Memory B cell (primary cell): ENCODE data around the gene CCDC192.
"Not testable (repeated sequence)": the region's sequence is repeated elsewhere in the genome, so short reads cannot be mapped to it uniquely, and the experiment has no call there.

Experiments
- ATAC-seq: fragments of 150-1000 bp; cut with Tn5 transposase; 2 replicates; pipeline ENCODE4 v1.10.0; 2021; ENCODE audit warnings: low read depth, mild to moderate bottlenecking, moderate library complexity
- DNase-seq, 2 donors: peaks; one replicate each; pipeline ENCODE4 v3.0.0; 2022; ENCODE audit warnings: low spot score in 2 of 2
- H3K27ac Mint-ChIP-seq: one replicate; pipeline ENCODE4 v1.8.0; 2022; ENCODE audit warnings: mild to moderate bottlenecking, moderate library complexity, mixed read lengths
- H3K27me3 Mint-ChIP-seq: one replicate; pipeline ENCODE4 v1.8.0; 2022; ENCODE audit warnings: mixed read lengths
- H3K36me3 Mint-ChIP-seq: one replicate; pipeline ENCODE4 v1.8.0; 2022; ENCODE audit warnings: mild to moderate bottlenecking, mixed read lengths
- H3K4me1 Mint-ChIP-seq: one replicate; pipeline ENCODE4 v1.8.0; 2022; ENCODE audit warnings: mixed read lengths
- H3K4me3 Mint-ChIP-seq: one replicate; pipeline ENCODE4 v1.8.0; 2022; ENCODE audit warnings: mild to moderate bottlenecking, moderate library complexity, mixed read lengths
- H3K9me3 Mint-ChIP-seq: one replicate; pipeline ENCODE4 v1.8.0; 2022; ENCODE audit warnings: mixed read lengths

Gene CCDC192

GRCh38 chr5:127718181-127718580 lies 15.0 kb downstream of the CCDC192 start:
- no peak for DNase-seq
- Mint-ChIP-seq H3K36me3 (no peaks in the 10 kb centered on the region), H3K4me1 (no peaks in the 10 kb centered on the region), H3K9me3 (peaks cover 10% of the 10 kb centered on the region), H3K27me3 (no peaks in the 10 kb centered on the region), H3K27ac (no peak overlapping the region), H3K4me3 (no peak overlapping the region)
- ATAC-seq = no peak

GRCh38 chr5:127723571-127723970 lies 20.4 kb downstream of the CCDC192 start:
- H3K4me3 Mint-ChIP-seq = no peak overlapping the region
- DNase-seq (no peak), ATAC-seq (no peak)
- peaks cover 10% of the 10 kb centered on the region for H3K9me3 Mint-ChIP-seq
- H3K27me3 Mint-ChIP-seq = peaks cover 2% of the 10 kb centered on the region
- H3K36me3 Mint-ChIP-seq = no peaks in the 10 kb centered on the region
- H3K4me1 Mint-ChIP-seq = no peaks in the 10 kb centered on the region
- no peak overlapping the region for H3K27ac Mint-ChIP-seq

DNA sequence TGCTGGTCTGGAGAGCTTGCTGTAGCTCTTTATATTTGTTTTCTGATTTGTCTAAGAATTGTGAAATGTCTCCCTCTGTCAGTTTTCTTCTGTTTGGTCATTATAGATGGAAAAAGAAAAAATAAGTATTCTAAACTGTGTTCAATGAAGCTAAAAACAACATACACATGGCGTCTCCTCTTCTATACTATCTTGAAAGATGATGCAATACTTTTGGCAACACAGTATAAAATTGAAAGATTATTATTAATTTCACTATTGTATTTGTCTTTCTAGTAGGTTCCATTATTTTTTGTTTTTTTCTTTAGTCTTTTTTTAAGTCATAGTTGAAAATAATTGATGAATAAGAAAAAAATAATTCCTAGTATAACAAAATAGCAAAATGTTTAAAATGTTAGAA lies 22.5 kb downstream of the CCDC192 start:
- Mint-ChIP-seq H3K9me3 (peaks cover 9% of the 10 kb centered on the region), H3K27ac (no peak overlapping the region), H3K36me3 (no peaks in the 10 kb centered on the region), H3K4me1 (no peaks in the 10 kb centered on the region), H3K4me3 (no peak overlapping the region), H3K27me3 (peaks cover 2% of the 10 kb centered on the region)
- DNase-seq = no peak
- no peak for ATAC-seq

DNA sequence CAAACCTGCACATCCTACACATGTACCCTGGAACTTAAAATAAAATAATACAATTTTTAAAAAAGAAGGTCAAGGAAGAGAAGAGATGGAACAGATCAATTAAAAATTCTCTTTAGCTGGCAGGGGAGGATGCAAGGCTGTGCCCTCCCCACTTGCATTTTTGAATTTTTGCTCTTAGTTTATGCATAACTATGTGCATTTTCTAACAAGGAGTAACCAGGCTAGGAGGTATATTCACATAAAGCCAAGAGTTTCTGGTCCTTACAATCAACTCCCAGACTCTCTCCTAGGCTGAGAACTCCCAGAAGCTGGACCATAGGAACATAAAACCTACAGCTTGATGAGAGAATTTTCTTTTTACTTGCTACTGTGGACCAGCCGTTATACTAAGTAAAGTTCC lies 29.8 kb downstream of the CCDC192 start:
- no peaks in the 10 kb centered on the region for H3K36me3 Mint-ChIP-seq
- ATAC-seq (no peak), DNase-seq (no peak)
- no peak overlapping the region for H3K27ac Mint-ChIP-seq
- no peaks in the 10 kb centered on the region for H3K4me1 Mint-ChIP-seq
- H3K27me3 Mint-ChIP-seq = no peaks in the 10 kb centered on the region
- H3K9me3 Mint-ChIP-seq = peaks cover 8% of the 10 kb centered on the region
- H3K4me3 Mint-ChIP-seq = no peak overlapping the region

DNA sequence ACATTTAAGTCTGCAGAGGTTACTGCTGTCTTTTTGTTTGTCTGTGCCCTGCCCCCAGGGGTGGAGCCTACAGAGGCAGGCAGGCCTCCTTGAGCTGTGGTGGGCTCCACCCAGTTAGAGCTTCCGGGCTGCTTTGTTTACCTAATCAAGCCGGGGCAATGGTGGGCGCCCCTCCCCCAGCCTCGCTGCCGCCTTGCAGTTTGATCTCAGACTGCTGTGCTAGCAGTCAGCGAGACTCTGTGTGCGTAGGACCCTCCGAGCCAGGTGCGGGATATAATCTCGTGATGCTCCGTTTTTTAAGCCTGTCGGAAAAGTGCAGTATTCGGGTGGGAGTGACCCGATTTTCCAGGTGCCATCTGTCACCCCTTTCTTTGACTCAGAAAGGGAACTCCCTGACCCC lies 36.2 kb downstream of the CCDC192 start:
- not testable (repeated sequence) for H3K36me3 Mint-ChIP-seq, DNase-seq, H3K27me3 Mint-ChIP-seq, H3K27ac Mint-ChIP-seq, H3K4me3 Mint-ChIP-seq, H3K9me3 Mint-ChIP-seq, H3K4me1 Mint-ChIP-seq, ATAC-seq

DNA sequence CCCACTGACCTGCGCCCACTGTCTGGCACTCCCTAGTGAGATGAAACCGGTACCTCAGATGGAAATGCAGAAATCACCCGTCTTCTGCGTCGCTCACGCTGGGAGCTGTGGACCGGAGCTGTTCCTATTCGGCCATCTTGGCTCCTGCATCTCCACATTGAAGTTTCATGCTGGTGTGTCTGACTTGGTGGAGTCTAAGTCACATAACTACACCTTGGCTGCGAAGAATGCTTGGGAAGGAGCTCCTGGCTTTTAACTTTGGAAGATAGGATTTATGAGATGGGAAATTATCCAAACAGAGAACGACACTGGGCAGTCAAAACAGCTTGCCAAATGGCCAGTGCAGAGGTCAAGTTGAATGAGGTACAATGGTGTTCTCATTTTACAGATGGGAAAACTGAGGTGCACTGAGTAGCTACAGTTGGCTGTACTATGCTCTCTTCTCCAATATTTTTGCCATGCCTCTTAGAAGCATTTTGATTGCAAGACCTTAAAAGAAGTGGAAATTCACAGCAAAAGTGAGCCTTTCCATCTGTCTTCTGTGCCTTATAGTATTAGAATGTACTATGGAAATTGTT lies 36.7 kb downstream of the CCDC192 start:
- Mint-ChIP-seq H3K4me3 (no peak overlapping the region), H3K4me1 (no peaks in the 10 kb centered on the region), H3K36me3 (peaks cover 1% of the 10 kb centered on the region), H3K9me3 (peaks cover 3% of the 10 kb centered on the region), H3K27ac (no peak overlapping the region), H3K27me3 (peaks cover 4% of the 10 kb centered on the region)
- no peak for DNase-seq
- no peak for ATAC-seq

GRCh38 chr5:127741412-127741811 lies 38.2 kb downstream of the CCDC192 start:
- no peaks in the 10 kb centered on the region for H3K4me1 Mint-ChIP-seq
- H3K4me3 Mint-ChIP-seq = no peak overlapping the region
- H3K27ac Mint-ChIP-seq = no peak overlapping the region
- ATAC-seq (no peak), DNase-seq (no peak)
- peaks cover 3% of the 10 kb centered on the region for H3K9me3 Mint-ChIP-seq
- peaks cover 1% of the 10 kb centered on the region for H3K36me3 Mint-ChIP-seq
- H3K27me3 Mint-ChIP-seq = peaks cover 4% of the 10 kb centered on the region

DNA sequence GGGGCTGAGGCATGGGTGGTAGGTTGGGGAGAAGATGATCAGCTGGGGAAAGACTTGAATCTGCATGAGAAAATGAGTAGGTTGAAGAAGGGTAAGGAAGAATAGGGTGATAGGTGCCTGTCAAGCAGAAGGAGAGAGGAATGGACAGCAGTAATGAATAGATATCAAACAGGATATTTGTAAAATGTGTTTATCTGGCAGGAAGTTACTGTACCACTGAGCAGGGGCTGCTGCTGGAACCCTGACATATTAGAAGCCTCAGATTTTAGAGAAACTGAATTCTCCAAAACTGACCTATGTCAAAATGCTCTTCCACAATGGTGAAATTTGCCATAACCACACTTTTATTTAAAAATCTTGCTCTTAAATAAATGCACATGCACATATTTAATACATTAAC lies 41.0 kb downstream of the CCDC192 start:
- no peak for ATAC-seq
- Mint-ChIP-seq H3K27me3 (peaks cover 2% of the 10 kb centered on the region), H3K9me3 (no peaks in the 10 kb centered on the region), H3K36me3 (no peaks in the 10 kb centered on the region), H3K4me1 (no peaks in the 10 kb centered on the region), H3K4me3 (no peak overlapping the region), H3K27ac (no peak overlapping the region)
- DNase-seq = no peak

GRCh38 chr5:127746756-127747155 lies 43.6 kb downstream of the CCDC192 start:
- Mint-ChIP-seq H3K9me3 (no peaks in the 10 kb centered on the region), H3K27ac (no peak overlapping the region), H3K36me3 (no peaks in the 10 kb centered on the region), H3K27me3 (no peaks in the 10 kb centered on the region), H3K4me1 (no peaks in the 10 kb centered on the region), H3K4me3 (no peak overlapping the region)
- no peak for ATAC-seq
- DNase-seq = no peak

- DNase-seq, H3K9me3 Mint-ChIP-seq: not testable (repeated sequence)
Observed at GRCh38 chr5:127752503-127753265, 49.5 kb downstream of the CCDC192 start.

DNA sequence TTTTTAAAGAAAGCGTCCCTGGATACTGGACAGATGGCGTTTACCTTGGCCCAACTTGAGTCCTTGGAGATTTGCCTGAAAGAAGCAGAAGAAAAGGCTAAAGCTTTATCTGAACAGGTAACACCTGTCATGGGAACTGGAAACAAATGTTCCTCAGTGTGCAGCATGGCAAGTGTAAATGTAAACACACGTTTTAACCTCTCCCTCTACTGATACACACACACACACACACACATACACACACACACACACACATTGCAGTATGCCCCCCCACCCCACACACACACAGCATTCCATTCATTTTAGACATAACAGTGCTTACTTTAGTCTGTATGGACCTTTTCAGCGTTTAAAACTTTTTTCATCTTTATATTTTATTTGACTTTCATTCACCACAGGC lies 51.1 kb downstream of the CCDC192 start:
- ATAC-seq = no peak
- Mint-ChIP-seq H3K27ac (no peak overlapping the region), H3K4me1 (no peaks in the 10 kb centered on the region), H3K36me3 (no peaks in the 10 kb centered on the region), H3K4me3 (no peak overlapping the region), H3K9me3 (no peaks in the 10 kb centered on the region), H3K27me3 (peaks cover 2% of the 10 kb centered on the region)
- DNase-seq = no peak

More at GRCh38 chr5:127752503-127753265, 49.5 kb downstream of the CCDC192 start:
- not testable (repeated sequence) for H3K4me3 Mint-ChIP-seq, ATAC-seq, H3K27ac Mint-ChIP-seq, H3K36me3 Mint-ChIP-seq, H3K27me3 Mint-ChIP-seq, H3K4me1 Mint-ChIP-seq

- H3K4me3 Mint-ChIP-seq = no peak overlapping the region
- ATAC-seq (no peak), DNase-seq (no peak)
- H3K36me3 Mint-ChIP-seq = no peaks in the 10 kb centered on the region
- no peaks in the 10 kb centered on the region for H3K9me3 Mint-ChIP-seq
- no peak overlapping the region for H3K27ac Mint-ChIP-seq
- H3K27me3 Mint-ChIP-seq = peaks cover 2% of the 10 kb centered on the region
- no peaks in the 10 kb centered on the region for H3K4me1 Mint-ChIP-seq
Observed at GRCh38 chr5:127754706-127755105, 51.5 kb downstream of the CCDC192 start.

GRCh38 chr5:127757576-127757975 lies 54.4 kb downstream of the CCDC192 start:
- ATAC-seq (no peak), DNase-seq (no peak)
- no peaks in the 10 kb centered on the region for H3K4me1 Mint-ChIP-seq
- no peaks in the 10 kb centered on the region for H3K36me3 Mint-ChIP-seq
- peaks cover 2% of the 10 kb centered on the region for H3K27me3 Mint-ChIP-seq
- H3K4me3 Mint-ChIP-seq = no peak overlapping the region
- H3K9me3 Mint-ChIP-seq = no peaks in the 10 kb centered on the region
- no peak overlapping the region for H3K27ac Mint-ChIP-seq

GRCh38 chr5:127758766-127759283 lies 55.6 kb downstream of the CCDC192 start:
- Mint-ChIP-seq H3K36me3 (no peaks in the 10 kb centered on the region), H3K4me3 (no peak overlapping the region), H3K9me3 (no peaks in the 10 kb centered on the region), H3K27ac (no peak overlapping the region), H3K4me1 (no peaks in the 10 kb centered on the region), H3K27me3 (peaks cover 5% of the 10 kb centered on the region)
- no peak for ATAC-seq
- DNase-seq = no peak

- H3K9me3 Mint-ChIP-seq = no peaks in the 10 kb centered on the region
- DNase-seq (no peak), ATAC-seq (no peak)
- H3K27me3 Mint-ChIP-seq = peaks cover 5% of the 10 kb centered on the region
- H3K27ac Mint-ChIP-seq = no peak overlapping the region
- H3K4me3 Mint-ChIP-seq = no peak overlapping the region
- H3K36me3 Mint-ChIP-seq = no peaks in the 10 kb centered on the region
- H3K4me1 Mint-ChIP-seq = no peaks in the 10 kb centered on the region
Observed at GRCh38 chr5:127761869-127762268, 58.7 kb downstream of the CCDC192 start.
